DOHH2 (cell line): Measurements from ENCODE around the gene LIF.

Experiments used
- CTCF ChIP-seq: fragments of 200-600 bp; sonication (generic); IDR thresholded peaks from one replicate; pipeline ENCODE4 v1.5.1; 2014; ENCODE audit warnings: antibody characterized with exemption, mild to moderate bottlenecking, low read depth, low read length; ENCODE audit not compliant: poor library complexity, severe bottlenecking
- EZH2phosphoT487 ChIP-seq: fragments of 200-600 bp; sonication (generic); IDR thresholded peaks from 2 replicates; pipeline ENCODE4 v1.6.1; 2017; ENCODE audit warnings: borderline replicate concordance, mild to moderate bottlenecking, antibody characterized with exemption, low read length, moderate library complexity, mixed read lengths

GRCh38 chr22:30295576-30295975, 49.0 kb upstream of the LIF start:
- TF ChIP-seq CTCF (no peak), EZH2phosphoT487 (no peak)
